Astrocyte of the cerebellum (primary cell): ENCODE results near the gene TNFSF9.

Source experiments
- DNase-seq: peaks from one replicate; pipeline ENCODE4 v3.0.0-alpha.2; 2011; ENCODE audit warnings: low read depth
- H3K4me3 ChIP-seq: 2 replicates; pipeline ENCODE4 v1.5.1; 2011; ENCODE audit warnings: mild to moderate bottlenecking, low read depth, low read length, moderate library complexity
- in situ Hi-C: cut with HindIII; loops from 2 replicates; pipeline ENCODE4 v1.10.0; 2017; ENCODE audit warnings: low sequenced_read_pairs
- TF ChIP-seq, protein P1 (sequence below): IDR thresholded peaks from 2 replicates; pipeline ENCODE4 v1.5.1; 2012; ENCODE audit warnings: low read length, low read depth, moderate library complexity, mild to moderate bottlenecking; ENCODE audit errors: missing control alignments

Gene TNFSF9

DNA sequence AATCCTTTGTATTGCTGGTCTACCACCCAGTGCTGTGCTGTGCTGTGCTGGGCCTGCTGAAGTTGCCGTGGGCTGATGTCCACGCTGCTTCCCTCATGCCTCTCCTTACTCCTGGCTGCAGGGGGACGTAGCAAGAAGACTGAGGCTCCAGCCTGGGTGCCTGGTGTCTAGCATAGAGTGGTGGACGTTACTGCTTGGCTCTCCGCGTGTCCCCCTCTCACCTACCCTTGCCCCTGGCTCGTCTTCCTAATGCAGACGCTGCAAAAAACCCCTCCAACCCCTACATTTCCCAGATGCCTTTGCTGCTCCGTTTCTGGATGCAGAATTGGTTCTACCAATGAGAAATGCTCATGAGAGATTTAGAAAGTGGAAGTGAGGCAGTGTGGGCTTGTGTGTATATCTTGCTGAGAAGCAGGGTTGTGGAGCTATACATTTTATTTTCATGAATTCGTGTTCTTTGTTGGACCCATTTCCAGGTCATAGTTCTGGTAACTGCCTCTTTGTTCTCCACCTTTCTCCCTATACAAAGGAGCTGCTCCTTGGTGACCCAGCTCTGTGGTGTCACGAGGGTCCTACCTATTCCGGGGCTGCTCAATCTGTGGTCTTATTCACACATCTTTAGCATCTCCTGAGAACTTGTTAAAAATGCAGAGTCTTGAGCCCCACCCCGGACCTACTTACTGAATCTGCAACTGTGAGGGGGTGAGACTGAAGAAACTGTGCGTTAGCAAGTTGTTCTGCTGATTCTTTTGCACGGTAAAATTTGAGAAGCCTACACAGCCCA, 41.4 kb upstream of the TNFSF9 start:
- in situ Hi-C loops: no loop called here
- H3K4me3 ChIP-seq: no peak overlapping the region
- no peak for DNase-seq
- TF ChIP-seq, protein P1, sequence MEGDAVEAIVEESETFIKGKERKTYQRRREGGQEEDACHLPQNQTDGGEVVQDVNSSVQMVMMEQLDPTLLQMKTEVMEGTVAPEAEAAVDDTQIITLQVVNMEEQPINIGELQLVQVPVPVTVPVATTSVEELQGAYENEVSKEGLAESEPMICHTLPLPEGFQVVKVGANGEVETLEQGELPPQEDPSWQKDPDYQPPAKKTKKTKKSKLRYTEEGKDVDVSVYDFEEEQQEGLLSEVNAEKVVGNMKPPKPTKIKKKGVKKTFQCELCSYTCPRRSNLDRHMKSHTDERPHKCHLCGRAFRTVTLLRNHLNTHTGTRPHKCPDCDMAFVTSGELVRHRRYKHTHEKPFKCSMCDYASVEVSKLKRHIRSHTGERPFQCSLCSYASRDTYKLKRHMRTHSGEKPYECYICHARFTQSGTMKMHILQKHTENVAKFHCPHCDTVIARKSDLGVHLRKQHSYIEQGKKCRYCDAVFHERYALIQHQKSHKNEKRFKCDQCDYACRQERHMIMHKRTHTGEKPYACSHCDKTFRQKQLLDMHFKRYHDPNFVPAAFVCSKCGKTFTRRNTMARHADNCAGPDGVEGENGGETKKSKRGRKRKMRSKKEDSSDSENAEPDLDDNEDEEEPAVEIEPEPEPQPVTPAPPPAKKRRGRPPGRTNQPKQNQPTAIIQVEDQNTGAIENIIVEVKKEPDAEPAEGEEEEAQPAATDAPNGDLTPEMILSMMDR: no peak

- no peak for DNase-seq
- TF ChIP-seq, protein P1: no peak
- in situ Hi-C loops: no loop called here
- H3K4me3 ChIP-seq: no peak overlapping the region
Observed at GRCh38 chr19:6490134-6490533, 40.7 kb upstream of the TNFSF9 start.

GRCh38 chr19:6491802-6492592, 38.8 kb upstream of the TNFSF9 start:
- no peak for DNase-seq
- H3K4me3 ChIP-seq: no peak overlapping the region
- in situ Hi-C loops: no loop called here
- TF ChIP-seq, protein P1: no peak

DNA sequence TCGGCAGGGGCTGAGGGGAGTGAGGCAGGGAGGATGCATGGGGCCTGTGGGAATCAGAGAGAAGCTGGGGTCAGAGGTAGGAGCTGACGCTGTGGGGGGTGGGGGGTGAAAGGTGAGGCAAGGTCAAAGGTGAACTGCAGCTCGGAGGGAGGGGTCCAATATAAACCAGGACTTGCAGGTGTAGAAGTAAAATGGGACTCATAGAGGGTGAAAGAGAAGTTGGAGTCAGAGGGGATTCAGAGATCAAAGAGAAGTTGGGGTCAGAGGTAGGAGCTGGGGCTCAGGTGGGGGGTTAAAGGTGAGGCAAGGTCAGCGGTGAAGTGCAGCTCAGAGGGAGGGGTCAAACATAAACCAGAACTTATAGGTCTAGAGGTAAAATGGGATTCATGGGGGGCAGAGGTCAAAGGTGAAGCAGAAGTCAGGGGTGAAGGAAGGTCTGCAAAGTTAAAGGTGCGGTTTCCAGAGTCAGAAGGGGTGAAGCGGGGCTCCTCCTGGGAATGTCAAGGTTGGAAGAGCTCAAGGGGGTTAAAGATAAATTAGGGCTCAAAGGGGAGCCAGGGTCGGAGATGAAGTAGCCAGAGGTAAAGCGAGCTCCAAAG, 36.3 kb upstream of the TNFSF9 start:
- TF ChIP-seq, protein P1: no peak
- in situ Hi-C loops: no loop called here
- no peak for DNase-seq
- H3K4me3 ChIP-seq: no peak overlapping the region

GRCh38 chr19:6495947-6496346, 34.9 kb upstream of the TNFSF9 start:
- DNase-seq: no peak
- in situ Hi-C loops: no loop called here
- H3K4me3 ChIP-seq: no peak overlapping the region
- TF ChIP-seq, protein P1: no peak

DNA sequence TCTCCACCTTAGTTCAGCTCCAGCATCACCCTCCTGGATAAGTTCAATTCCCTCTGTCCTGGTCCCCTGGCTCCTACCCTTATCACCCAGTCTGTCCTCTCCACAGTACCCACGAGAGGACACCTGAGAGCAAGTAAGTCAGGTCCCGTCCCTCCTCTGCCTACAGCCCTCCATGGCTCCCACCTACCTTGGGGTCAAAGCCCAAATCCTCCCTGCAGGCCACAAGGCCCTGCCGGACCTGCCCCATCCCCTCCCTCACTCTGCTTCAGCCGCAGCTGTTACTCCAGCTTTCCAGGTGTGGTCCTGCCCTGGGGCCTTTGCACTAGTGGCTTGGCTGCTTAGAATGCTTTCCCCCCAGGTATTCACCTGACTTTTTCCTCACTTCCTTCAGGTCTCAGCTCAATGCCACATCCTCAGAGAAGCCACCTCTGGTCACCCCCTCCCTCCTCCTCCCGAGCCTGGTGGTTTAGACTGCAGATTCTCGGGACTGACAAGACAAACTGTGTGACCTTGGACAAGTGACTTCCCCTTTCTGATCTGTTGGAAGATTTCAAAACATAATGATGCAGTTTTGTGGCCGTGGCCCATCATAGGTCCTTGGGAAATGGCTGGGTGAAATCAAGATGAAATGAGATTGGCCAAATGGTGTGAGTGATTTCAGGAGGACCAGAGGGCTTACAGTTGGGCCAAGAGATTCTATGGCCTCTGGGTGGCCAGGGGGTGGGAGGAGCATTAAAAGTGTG, 32.4 kb upstream of the TNFSF9 start:
- TF ChIP-seq, protein P1: no peak

More for the DNA sequence above, 32.4 kb upstream of the TNFSF9 start:
- H3K4me3 ChIP-seq: no peak overlapping the region
- in situ Hi-C loops: no loop called here
- DNase-seq: no peak
